Stimulated activated effector memory CD8-positive, alpha-beta T cell treated with anti-CD3 and anti-CD28 coated beads, Interleukin-12 subunit alpha, Interleukin-12 subunit beta, amount 100 ng/mL, for 72 hours (primary cell): ENCODE measurements around the gene TRAPPC13.
A peak's percentile ranks its signal among the peaks of the same experiment; 100 is the strongest.
"Not testable (repeated sequence)": the region's sequence is repeated elsewhere in the genome, so short reads cannot be mapped to it uniquely, and the experiment has no call there.

Experiments used
- ATAC-seq: fragments of 150-1000 bp; cut with Tn5 transposase; 2 replicates; pipeline ENCODE4 v1.10.0; 2021
- DNase-seq, 2 donors: peaks; one replicate each; pipeline ENCODE4 v3.0.0; 2021 to 2022; ENCODE audit warnings: low spot score in 2 of 2
- H3K27ac Mint-ChIP-seq: one replicate; pipeline ENCODE4 v1.8.0; 2022; ENCODE audit warnings: mild to moderate bottlenecking, mixed read lengths
- H3K36me3 Mint-ChIP-seq: one replicate; pipeline ENCODE4 v1.8.0; 2022; ENCODE audit warnings: mild to moderate bottlenecking, mixed read lengths
- H3K4me1 Mint-ChIP-seq: one replicate; pipeline ENCODE4 v1.8.0; 2022; ENCODE audit warnings: mixed read lengths
- H3K4me3 Mint-ChIP-seq: one replicate; pipeline ENCODE4 v1.8.0; 2022; ENCODE audit warnings: mild to moderate bottlenecking, mixed read lengths
- H3K9me3 Mint-ChIP-seq: one replicate; pipeline ENCODE4 v1.8.0; 2022; ENCODE audit warnings: mixed read lengths

Gene TRAPPC13, protein sequence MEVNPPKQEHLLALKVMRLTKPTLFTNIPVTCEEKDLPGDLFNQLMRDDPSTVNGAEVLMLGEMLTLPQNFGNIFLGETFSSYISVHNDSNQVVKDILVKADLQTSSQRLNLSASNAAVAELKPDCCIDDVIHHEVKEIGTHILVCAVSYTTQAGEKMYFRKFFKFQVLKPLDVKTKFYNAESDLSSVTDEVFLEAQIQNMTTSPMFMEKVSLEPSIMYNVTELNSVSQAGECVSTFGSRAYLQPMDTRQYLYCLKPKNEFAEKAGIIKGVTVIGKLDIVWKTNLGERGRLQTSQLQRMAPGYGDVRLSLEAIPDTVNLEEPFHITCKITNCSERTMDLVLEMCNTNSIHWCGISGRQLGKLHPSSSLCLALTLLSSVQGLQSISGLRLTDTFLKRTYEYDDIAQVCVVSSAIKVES

GRCh38 chr5:65624571-65625555 is at the start of gene TRAPPC13, which contains the start of gene SHLD3:
Gene TRAPPC13, plus strand, starts transcription at chr5:65625027. Its CDS starts 34 bp downstream, at chr5:65625061.
Gene SHLD3, plus strand, starts transcription at chr5:65625027. Its CDS starts 4,561 bp downstream, at chr5:65629588.
- Mint-ChIP-seq H3K4me3 (peak within 1 kb of the TSS; percentile 90), H3K36me3 (peaks cover 58% of the 10 kb centered on the region), H3K4me1 (peaks cover 22% of the 10 kb centered on the region), H3K9me3 (no peaks in the 10 kb centered on the region), H3K27ac (peak within 1 kb of the TSS; percentile 97)
- DNase-seq, result peak; percentile 52 to 86
- ATAC-seq, result peak; percentile 87

- DNase-seq, result no peak
- peak overlapping the region; percentile 63 for H3K27ac Mint-ChIP-seq
- no peak overlapping the region for H3K4me3 Mint-ChIP-seq
Measured at GRCh38 chr5:65577141-65577540, 47.7 kb upstream of the TRAPPC13 start.

DNA sequence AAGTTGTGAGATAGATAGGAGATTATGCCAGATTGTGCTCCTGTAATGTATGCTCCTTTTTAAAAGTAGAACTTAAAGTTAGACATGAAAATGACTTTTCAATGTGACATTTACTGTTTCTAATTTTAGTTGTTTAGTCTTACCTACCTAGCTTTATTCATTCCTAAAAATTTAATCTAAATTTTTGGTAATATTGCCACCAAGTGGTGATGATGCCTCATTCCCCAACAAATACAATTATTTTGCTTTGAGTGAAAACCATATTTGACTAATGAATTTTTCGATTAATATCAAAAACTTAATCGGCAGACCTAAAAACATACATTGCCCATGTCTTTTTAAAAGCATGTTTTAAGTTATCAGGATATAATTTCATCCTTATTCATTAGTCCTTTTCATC is 36.1 kb upstream of the TRAPPC13 start:
- H3K4me1 Mint-ChIP-seq, result no peaks in the 10 kb centered on the region
- DNase-seq, result no peak
- H3K36me3 Mint-ChIP-seq, result peaks cover 97% of the 10 kb centered on the region
- H3K9me3 Mint-ChIP-seq, result no peaks in the 10 kb centered on the region
- H3K4me3 Mint-ChIP-seq, result no peak overlapping the region
- no peak for ATAC-seq
- H3K27ac Mint-ChIP-seq, result no peak overlapping the region

More at GRCh38 chr5:65577141-65577540, 47.7 kb upstream of the TRAPPC13 start:
- peaks cover 96% of the 10 kb centered on the region for H3K36me3 Mint-ChIP-seq
- H3K9me3 Mint-ChIP-seq, result no peaks in the 10 kb centered on the region
- peaks cover 15% of the 10 kb centered on the region for H3K4me1 Mint-ChIP-seq
- no peak for ATAC-seq

- Mint-ChIP-seq H3K36me3 (peaks cover 100% of the 10 kb centered on the region), H3K4me1 (peaks cover 11% of the 10 kb centered on the region), H3K27ac (peak overlapping the region; percentile 29)
- H3K9me3 Mint-ChIP-seq, ATAC-seq, DNase-seq, H3K4me3 Mint-ChIP-seq: not testable (repeated sequence)
Measured at GRCh38 chr5:65601761-65602160, 23.1 kb upstream of the TRAPPC13 start.

- DNase-seq (no peak), ATAC-seq (no peak)
- peaks cover 99% of the 10 kb centered on the region for H3K36me3 Mint-ChIP-seq
- H3K4me3 Mint-ChIP-seq, result no peak overlapping the region
- no peak overlapping the region for H3K27ac Mint-ChIP-seq
- no peaks in the 10 kb centered on the region for H3K4me1 Mint-ChIP-seq
- H3K9me3 Mint-ChIP-seq, result no peaks in the 10 kb centered on the region
Measured at GRCh38 chr5:65611524-65611923, 13.3 kb upstream of the TRAPPC13 start.

DNA sequence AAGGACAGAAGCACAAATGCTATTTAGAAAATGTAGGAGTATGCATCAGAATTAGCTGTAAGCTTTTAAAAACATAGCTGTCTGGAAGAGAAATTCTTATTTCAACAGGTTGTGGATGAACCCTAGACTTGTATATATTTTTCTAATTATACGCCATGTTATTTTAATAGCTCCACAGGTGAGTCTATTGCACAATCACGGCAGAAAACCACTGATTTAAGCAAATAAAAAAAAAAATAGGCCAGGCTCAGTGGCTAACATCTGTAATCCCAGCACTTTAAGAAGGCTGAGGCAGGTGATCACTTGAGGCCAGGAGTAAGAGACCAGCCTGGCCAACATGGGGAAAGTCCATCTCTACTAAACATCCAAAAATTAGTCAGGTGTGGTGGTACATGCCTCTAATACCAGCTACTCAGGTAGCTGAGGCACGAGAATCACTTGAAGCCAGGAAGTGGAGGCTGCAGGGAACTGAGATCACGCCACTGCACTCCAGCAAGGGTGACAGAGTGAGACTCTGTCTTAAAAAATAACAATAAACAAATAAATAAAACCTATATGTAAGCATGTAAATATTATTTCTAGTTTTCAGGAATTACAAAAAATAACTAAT is 12.4 kb upstream of the TRAPPC13 start:
- H3K36me3 Mint-ChIP-seq, result peaks cover 96% of the 10 kb centered on the region
- ATAC-seq, result no peak
- H3K27ac Mint-ChIP-seq, result no peak overlapping the region
- no peak overlapping the region for H3K4me3 Mint-ChIP-seq
- no peaks in the 10 kb centered on the region for H3K9me3 Mint-ChIP-seq
- no peak for DNase-seq
- no peaks in the 10 kb centered on the region for H3K4me1 Mint-ChIP-seq

GRCh38 chr5:65620021-65620420 is 4.8 kb upstream of the TRAPPC13 start:
- Mint-ChIP-seq H3K4me1 (peaks cover 22% of the 10 kb centered on the region), H3K9me3 (no peaks in the 10 kb centered on the region), H3K27ac (no peak overlapping the region), H3K4me3 (no peak overlapping the region), H3K36me3 (peaks cover 63% of the 10 kb centered on the region)
- DNase-seq (no peak), ATAC-seq (no peak)

DNA sequence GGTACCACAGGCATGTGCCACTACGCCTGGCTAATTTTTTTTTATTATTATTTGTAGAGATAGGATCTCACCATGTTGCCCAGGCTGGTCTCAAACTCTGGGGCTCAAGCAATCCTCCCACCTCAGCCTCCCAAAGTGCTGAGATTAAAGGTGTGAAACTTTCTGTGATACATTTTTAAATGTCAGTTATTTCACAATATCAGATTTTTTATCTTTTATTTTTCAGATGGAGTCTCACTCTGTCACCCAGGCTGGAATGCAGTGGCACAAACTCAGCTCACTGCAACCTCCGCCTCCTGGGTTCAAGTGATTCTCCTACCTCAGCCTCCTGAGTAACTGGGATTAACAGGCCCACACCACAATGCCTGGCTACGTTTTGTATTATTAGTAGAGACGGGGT is 2.9 kb upstream of the TRAPPC13 start:
- not testable (repeated sequence) for DNase-seq, ATAC-seq, H3K27ac Mint-ChIP-seq, H3K9me3 Mint-ChIP-seq
- Mint-ChIP-seq H3K36me3 (peaks cover 53% of the 10 kb centered on the region), H3K4me1 (peaks cover 29% of the 10 kb centered on the region), H3K4me3 (peak overlapping the region; percentile 90)

- no peaks in the 10 kb centered on the region for H3K9me3 Mint-ChIP-seq
Measured at GRCh38 chr5:65623482-65623881, 1.3 kb upstream of the TRAPPC13 start.

GRCh38 chr5:65624025-65624570 is 729 bp upstream of the TRAPPC13 start, which contains the start of gene TRIM23:
Gene TRIM23, minus strand, starts transcription at chr5:65624333. Its CDS starts 59 bp downstream, at chr5:65624274.
- Mint-ChIP-seq H3K4me1 (peaks cover 25% of the 10 kb centered on the region), H3K9me3 (no peaks in the 10 kb centered on the region), H3K27ac (peak within 1 kb of the TSS; percentile 97), H3K4me3 (peak within 1 kb of the TSS; percentile 90), H3K36me3 (peaks cover 57% of the 10 kb centered on the region)
- DNase-seq (peak; percentile 77 to 93), ATAC-seq (peak; percentile 98)

More at GRCh38 chr5:65623482-65623881, 1.3 kb upstream of the TRAPPC13 start:
- DNase-seq (no peak), ATAC-seq (no peak)
- H3K4me3 Mint-ChIP-seq, result peak overlapping the region; percentile 90
- H3K4me1 Mint-ChIP-seq, result peaks cover 29% of the 10 kb centered on the region
- H3K36me3 Mint-ChIP-seq, result peaks cover 51% of the 10 kb centered on the region
- H3K27ac Mint-ChIP-seq, result peak overlapping the region; percentile 97

GRCh38 chr5:65625743-65626142 is 916 bp downstream of the TRAPPC13 start:
- Mint-ChIP-seq H3K4me3 (peak overlapping the region; percentile 90), H3K36me3 (peaks cover 60% of the 10 kb centered on the region), H3K4me1 (peaks cover 22% of the 10 kb centered on the region), H3K9me3 (no peaks in the 10 kb centered on the region), H3K27ac (peak overlapping the region; percentile 97)
- DNase-seq, result no peak
- no peak for ATAC-seq

DNA sequence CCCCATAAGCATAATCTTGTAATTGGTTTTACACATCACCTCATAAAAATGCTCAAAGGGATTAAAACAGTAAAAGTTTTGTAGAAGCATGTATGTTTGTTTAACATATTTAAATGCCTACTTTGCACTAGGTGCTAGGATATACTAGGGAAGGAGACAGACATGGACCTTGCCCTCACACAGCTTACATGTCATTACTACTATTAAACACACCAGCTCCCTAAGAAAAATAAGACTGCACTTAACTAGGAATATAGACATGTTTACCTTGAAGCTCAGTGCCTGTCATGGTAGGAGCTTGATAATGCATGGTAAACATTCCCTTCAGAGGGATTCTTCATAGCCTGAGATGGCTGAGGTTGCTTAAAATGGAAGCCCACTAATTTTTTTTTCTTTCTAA is 6.2 kb downstream of the TRAPPC13 start:
- no peak for ATAC-seq
- Mint-ChIP-seq H3K4me1 (peaks cover 3% of the 10 kb centered on the region), H3K36me3 (peaks cover 51% of the 10 kb centered on the region), H3K9me3 (no peaks in the 10 kb centered on the region), H3K4me3 (no peak overlapping the region), H3K27ac (no peak overlapping the region)
- no peak for DNase-seq

DNA sequence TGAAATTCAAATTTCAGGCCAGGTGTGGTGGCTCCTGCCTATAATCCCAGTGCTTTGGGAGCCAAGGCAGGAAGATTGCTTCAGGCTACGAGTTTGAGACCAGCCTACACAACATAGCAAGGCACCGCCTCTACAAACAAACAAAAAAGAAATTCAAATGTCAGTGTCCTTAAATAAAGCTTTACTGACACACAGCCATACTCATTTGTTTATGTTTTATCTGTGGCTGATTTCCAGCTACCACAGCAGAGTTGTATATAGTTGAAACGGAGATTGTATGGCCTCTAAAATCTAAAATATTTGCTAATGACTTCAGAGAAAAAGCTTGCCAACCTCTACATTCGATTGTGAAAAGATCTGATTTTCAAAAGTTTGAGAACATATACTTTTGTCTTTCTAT is 15.4 kb downstream of the TRAPPC13 start:
- Mint-ChIP-seq H3K36me3 (peaks cover 76% of the 10 kb centered on the region), H3K4me1 (no peaks in the 10 kb centered on the region), H3K4me3 (no peak overlapping the region), H3K9me3 (no peaks in the 10 kb centered on the region), H3K27ac (no peak overlapping the region)
- no peak for DNase-seq
- ATAC-seq, result no peak

DNA sequence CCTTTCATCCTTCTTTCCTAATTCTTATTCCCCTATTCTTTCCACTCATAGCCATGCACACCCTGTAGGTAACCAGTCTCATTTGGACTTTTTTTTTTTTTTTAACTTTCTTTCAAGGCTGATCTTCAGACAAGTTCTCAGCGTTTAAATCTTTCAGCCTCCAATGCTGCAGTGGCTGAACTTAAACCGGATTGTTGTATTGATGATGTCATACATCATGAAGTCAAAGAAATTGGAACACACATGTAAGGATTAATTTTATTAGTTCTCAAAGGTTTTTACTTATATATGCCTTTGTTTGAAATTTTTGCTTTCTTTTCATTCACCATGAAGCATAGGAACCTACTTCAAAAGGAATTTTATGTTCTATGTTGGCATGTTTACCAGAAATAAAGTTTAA is 22.1 kb downstream of the TRAPPC13 start:
- H3K4me1 Mint-ChIP-seq, result no peaks in the 10 kb centered on the region
- DNase-seq (no peak), ATAC-seq (no peak)
- H3K27ac Mint-ChIP-seq, result no peak overlapping the region
- H3K36me3 Mint-ChIP-seq, result peaks cover 68% of the 10 kb centered on the region
- H3K4me3 Mint-ChIP-seq, result no peak overlapping the region
- no peaks in the 10 kb centered on the region for H3K9me3 Mint-ChIP-seq
